ENCODE results near the gene SUN1.
"Not testable (repeated sequence)": the region's sequence is repeated elsewhere in the genome, so short reads cannot be mapped to it uniquely, and the experiment has no call there.

Gene SUN1

DNA sequence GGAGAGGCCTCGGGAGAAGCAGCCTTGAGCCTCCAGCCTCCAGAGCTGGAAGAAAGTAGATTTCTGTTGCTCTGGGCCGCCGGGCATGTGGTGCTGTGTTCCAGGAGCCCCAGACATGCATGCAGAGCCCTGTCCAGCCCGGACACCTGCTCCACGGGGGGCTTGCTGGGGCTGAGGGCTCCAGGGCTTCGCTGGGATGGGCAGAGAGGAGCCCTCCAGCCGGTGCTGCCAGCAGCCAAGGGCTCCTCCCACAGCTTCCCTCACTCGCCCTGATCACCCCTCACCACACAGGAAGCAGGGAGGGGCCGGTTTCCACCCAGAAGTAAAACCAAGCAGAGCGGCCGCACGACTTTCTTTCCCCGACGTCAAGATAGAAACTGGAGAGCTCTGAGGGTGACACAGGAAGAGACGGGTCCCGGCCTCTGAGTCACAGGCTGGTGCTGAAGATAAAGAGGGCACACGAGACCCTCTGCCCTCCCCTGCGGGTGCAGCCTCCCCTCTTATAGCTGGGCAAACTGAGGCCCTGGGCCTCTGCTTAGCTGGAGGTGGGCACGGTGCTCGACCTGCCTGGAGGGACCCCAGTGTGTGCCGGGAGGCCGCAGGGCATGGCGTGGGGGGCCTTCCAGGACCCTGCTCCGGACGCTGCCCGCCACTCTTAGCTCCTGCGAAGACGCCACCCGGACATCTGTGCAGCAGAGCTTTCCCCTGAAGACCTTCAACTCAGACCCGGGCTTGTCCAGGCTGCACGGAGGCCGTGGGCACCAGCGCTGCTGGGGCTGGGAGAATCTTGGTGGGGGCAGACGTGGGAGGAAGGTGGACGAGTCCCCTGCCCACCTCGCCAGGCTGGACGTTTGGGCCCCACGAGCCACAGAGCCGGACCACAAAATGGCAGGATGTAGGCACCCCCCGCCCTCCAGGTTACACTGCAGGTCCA lies 91.1 kb downstream of the SUN1 start:
- DNase-seq: peak; percentile 29

DNA sequence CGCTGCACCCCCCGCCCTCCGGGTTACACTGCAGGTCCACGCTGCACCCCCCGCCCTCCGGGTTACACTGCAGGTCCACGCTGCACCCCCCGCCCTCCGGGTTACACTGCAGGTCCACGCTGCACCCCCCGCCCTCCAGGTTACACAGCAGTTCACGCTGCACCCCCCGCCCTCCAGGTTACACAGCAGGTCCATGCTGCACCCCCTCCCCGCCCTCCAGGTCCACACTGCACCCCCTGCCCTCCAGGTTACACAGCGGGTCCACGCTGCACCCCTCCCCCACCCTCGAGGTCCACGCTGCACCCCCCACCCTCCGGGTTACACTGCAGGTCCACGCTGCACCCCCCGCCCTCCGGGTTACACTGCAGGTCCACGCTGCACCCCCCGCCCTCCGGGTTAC lies 91.8 kb downstream of the SUN1 start:
- not testable (repeated sequence) for DNase-seq
